ENCODE measurements around the gene NPAS1.

The NPAS1 gene

GRCh38 chr19:46974181-46974580, 45.5 kb upstream of the NPAS1 start:
- Histone ChIP-seq H3K36me3 (ENCODE audit: control insufficient read depth, low read length) (no peaks in the 10 kb centered on the region; the same call in 1 of the 2 replicates), H3K9me3 (ENCODE audit: control insufficient read depth, insufficient read depth, low read length) (no peaks in the 10 kb centered on the region), H3K27ac (ENCODE audit: low read depth, low read length) (no peak overlapping the region), H4K20me1 (ENCODE audit: control insufficient read depth, insufficient read depth, low read depth, low read length) (peaks cover 4% of the 10 kb centered on the region; the same call in 1 of the 2 replicates), H3K4me1 (ENCODE audit: control insufficient read depth, low read length) (no peaks in the 10 kb centered on the region), H3K4me3 (ENCODE audit: low read length) (no peak overlapping the region), H3K79me2 (ENCODE audit: control insufficient read depth, low read length) (peaks cover 4% of the 10 kb centered on the region), H3K27me3 (ENCODE audit: control insufficient read depth, low read length) (no peaks in the 10 kb centered on the region), H3K9me2 (replicated peaks; ENCODE audit: control insufficient read depth, low read length) (no peaks in the 10 kb centered on the region), H3K4me2 (ENCODE audit: low read length) (no peak overlapping the region), H3F3A (ENCODE audit: control insufficient read depth, insufficient read depth) (no peaks in the 10 kb centered on the region)
- TF ChIP-seq CTCF (IDR thresholded peaks at IDR 0.05; ENCODE audit: low read depth, low read length, poor library complexity, severe bottlenecking) (no peak), EZH2phosphoT487 (IDR thresholded peaks at IDR 0.05; ENCODE audit: borderline replicate concordance, low read length) (no peak)

GRCh38 chr19:46975011-46975924, 44.4 kb upstream of the NPAS1 start:
- Histone ChIP-seq H3K79me2 (ENCODE audit: control insufficient read depth, low read length) (peaks cover 4% of the 10 kb centered on the region), H3K36me3 (ENCODE audit: control insufficient read depth, low read length) (no peaks in the 10 kb centered on the region), H3K4me3 (ENCODE audit: low read length) (no peak overlapping the region), H3K4me1 (ENCODE audit: control insufficient read depth, low read length) (no peaks in the 10 kb centered on the region), H4K20me1 (ENCODE audit: control insufficient read depth, insufficient read depth, low read depth, low read length) (peaks cover 4% of the 10 kb centered on the region; the same call in 1 of the 2 replicates), H3K4me2 (ENCODE audit: low read length) (no peak overlapping the region), H3K27me3 (ENCODE audit: control insufficient read depth, low read length) (no peaks in the 10 kb centered on the region), H3K27ac (ENCODE audit: low read depth, low read length) (no peak overlapping the region), H3K9me2 (replicated peaks; ENCODE audit: control insufficient read depth, low read length) (no peaks in the 10 kb centered on the region), H3K9me3 (ENCODE audit: control insufficient read depth, insufficient read depth, low read length) (no peaks in the 10 kb centered on the region), H3F3A (ENCODE audit: control insufficient read depth, insufficient read depth) (no peaks in the 10 kb centered on the region)
- TF ChIP-seq CTCF (IDR thresholded peaks at IDR 0.05; ENCODE audit: low read depth, low read length, poor library complexity, severe bottlenecking), result no peak
- no peak for TF ChIP-seq EZH2phosphoT487 (IDR thresholded peaks at IDR 0.05; ENCODE audit: borderline replicate concordance, low read length)

GRCh38 chr19:46975925-46976782, 43.5 kb upstream of the NPAS1 start:
- H3K79me2 ChIP-seq (ENCODE audit: control insufficient read depth, low read length), result peaks cover 4% of the 10 kb centered on the region
- no peak overlapping the region for H3K4me2 ChIP-seq (ENCODE audit: low read length)
- no peaks in the 10 kb centered on the region for H3K27me3 ChIP-seq (ENCODE audit: control insufficient read depth, low read length)
- TF ChIP-seq CTCF (IDR thresholded peaks at IDR 0.05; ENCODE audit: low read depth, low read length, poor library complexity, severe bottlenecking), result no peak
- H3K9me3 ChIP-seq (ENCODE audit: control insufficient read depth, insufficient read depth, low read length), result no peaks in the 10 kb centered on the region
- H3K4me3 ChIP-seq (ENCODE audit: low read length), result no peak overlapping the region
- H3F3A ChIP-seq (ENCODE audit: control insufficient read depth, insufficient read depth), result no peaks in the 10 kb centered on the region
- H3K27ac ChIP-seq (ENCODE audit: low read depth, low read length), result no peak overlapping the region
- H3K36me3 ChIP-seq (ENCODE audit: control insufficient read depth, low read length), result no peaks in the 10 kb centered on the region
- H4K20me1 ChIP-seq (ENCODE audit: control insufficient read depth, insufficient read depth, low read depth, low read length), result peaks cover 4% of the 10 kb centered on the region; the same call in 1 of the 2 replicates
- H3K4me1 ChIP-seq (ENCODE audit: control insufficient read depth, low read length), result peaks cover 3% of the 10 kb centered on the region
- no peaks in the 10 kb centered on the region for H3K9me2 ChIP-seq (replicated peaks; ENCODE audit: control insufficient read depth, low read length)

Measured in DOHH2 (cell line).